Measurements from ENCODE around the gene C19orf47. TPM values are rescaled to one million over a fixed set of nuclear protein-coding genes. Genes with fewer than 3 reads are reported as not detected.

C19orf47 gene
- total RNA-seq, 1 donor from 2014 or later: 28.1 TPM

DNA sequence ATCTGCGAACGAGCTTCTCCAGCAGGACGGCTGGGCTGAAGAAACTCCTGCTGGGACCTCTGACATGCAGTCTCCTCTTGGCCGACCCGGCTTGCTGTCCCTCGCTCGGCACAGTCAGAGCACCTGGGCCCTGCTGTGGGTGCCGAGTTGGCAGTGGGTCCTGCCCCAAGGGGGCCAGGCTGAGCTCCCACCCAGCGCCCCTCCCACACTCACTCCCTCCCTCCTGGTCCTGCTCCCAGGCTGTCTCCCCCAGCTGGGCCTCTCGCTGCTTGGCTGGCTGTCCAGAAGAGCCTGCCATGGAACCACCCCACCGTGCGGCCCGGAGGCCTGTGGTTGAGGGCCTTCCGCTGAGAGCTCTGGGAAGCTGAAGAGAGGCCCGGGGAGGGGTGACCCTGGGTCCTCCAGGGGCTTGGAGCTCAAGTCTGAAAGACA, 69.1 kb downstream of the C19orf47 start:
- Mint-ChIP-seq H3K27me3 (ENCODE audit: insufficient read depth) (no peaks in the 10 kb centered on the region), H3K27ac (no peak overlapping the region), H3K36me3 (ENCODE audit: low read depth) (peaks cover 4% of the 10 kb centered on the region), H3K9me3 (no peaks in the 10 kb centered on the region), H3K4me1 (ENCODE audit: low read depth) (peaks cover 54% of the 10 kb centered on the region), H3K4me3 (no peak overlapping the region)
- no peak for DNase-seq (ENCODE audit: low spot score)
- intact Hi-C loops (cut with micrococcal nuclease): no loop called here

GRCh38 chr19:40278361-40279035, 69.7 kb downstream of the C19orf47 start:
- intact Hi-C loops (cut with micrococcal nuclease): no loop called here

DNA sequence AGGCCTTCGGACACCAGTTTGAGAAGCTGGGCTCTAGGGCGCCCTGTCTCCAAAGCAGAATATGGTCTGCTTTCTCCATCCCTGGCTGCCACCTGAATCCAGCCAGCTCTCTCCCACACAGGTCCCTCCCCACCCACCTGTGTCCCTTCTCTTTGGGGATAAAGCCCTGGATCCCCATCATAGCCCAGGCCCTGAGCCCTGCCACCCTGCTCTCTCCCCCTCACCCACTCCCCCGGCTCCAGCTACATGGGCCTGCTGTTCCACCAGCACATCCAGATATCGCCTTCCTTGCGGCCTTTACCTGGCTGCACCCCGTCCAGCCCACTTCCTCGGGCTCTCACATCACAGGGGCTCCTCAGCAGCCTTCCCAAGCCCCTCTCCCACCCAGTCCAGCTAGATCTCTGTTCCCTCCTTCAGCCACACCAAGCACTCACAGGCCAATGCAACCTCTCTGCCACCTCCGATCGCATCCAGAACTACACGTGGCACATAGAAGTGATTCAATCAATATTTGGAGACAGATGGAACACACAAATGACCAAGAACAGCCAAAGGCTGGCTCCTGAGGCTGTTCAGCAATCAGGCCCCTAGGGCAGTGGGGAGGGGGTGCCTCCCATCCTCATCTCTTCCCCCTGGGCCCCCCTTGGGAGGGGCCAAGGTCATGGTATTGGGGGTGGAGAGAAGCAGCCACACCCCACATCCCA, 70.7 kb downstream of the C19orf47 start:
- Mint-ChIP-seq H3K9me3 (no peaks in the 10 kb centered on the region), H3K36me3 (ENCODE audit: low read depth) (peaks cover 4% of the 10 kb centered on the region), H3K4me1 (ENCODE audit: low read depth) (peaks cover 52% of the 10 kb centered on the region), H3K27ac (peak overlapping the region; percentile 10), H3K4me3 (no peak overlapping the region), H3K27me3 (ENCODE audit: insufficient read depth) (no peaks in the 10 kb centered on the region)
- intact Hi-C loops (cut with micrococcal nuclease): no loop called here
- no peak for DNase-seq (ENCODE audit: low spot score)

More at GRCh38 chr19:40278361-40279035, 69.7 kb downstream of the C19orf47 start:
- no peak for DNase-seq (ENCODE audit: low spot score)
- Mint-ChIP-seq H3K4me3 (no peak overlapping the region), H3K36me3 (ENCODE audit: low read depth) (peaks cover 4% of the 10 kb centered on the region), H3K4me1 (ENCODE audit: low read depth) (peaks cover 55% of the 10 kb centered on the region), H3K27ac (no peak overlapping the region), H3K9me3 (no peaks in the 10 kb centered on the region), H3K27me3 (ENCODE audit: insufficient read depth) (no peaks in the 10 kb centered on the region)

DNA sequence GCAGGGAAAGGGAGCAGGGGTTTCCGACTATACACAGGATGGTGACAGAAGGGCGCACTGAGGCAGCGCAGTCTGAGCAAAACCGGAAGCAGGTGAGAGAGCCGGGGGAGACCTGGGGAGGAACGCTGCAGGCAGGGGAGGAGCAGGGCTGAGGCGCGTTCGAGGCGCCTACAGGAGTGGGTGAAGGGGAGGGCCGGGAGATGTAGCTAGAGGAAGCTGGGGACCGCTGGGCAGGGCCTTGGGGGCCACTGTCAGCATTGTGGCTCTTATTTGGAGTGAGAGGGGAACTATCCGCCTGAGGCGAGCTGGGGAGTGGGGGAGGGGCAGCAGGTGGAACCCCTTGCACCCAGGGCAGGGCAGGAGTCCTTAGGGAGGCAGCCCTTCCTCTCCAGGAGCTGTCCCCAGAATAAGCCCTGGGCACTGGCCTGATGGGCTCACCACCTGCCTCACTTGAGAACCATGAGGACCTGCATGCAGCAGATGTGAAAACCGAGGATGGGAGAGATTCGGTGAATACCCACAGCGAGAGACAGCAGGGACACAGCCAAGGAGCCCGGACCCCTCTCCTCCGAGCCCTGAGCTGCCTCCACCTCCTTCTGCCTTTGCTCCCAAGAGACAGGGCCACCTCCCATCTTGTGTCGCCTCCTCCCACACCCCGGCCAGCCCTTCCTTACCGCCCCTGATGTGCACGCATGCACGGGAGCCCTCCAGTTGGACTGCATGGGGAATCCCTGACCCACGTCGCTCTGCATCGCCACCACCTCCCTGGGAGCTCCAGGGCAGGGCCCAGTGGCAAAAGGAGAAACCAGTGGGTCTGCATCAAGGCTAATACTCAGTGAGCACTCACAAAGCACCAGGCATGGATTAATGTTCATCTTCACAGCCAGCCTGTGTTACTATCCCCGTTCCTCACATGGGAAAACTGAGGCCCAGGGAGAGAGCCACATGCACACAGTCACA, 73.3 kb downstream of the C19orf47 start:
- intact Hi-C loops (cut with micrococcal nuclease): no loop called here
- DNase-seq (ENCODE audit: low spot score): no peak
- Mint-ChIP-seq H3K27ac (peak overlapping the region; percentile 68), H3K27me3 (ENCODE audit: insufficient read depth) (no peaks in the 10 kb centered on the region), H3K4me3 (no peak overlapping the region), H3K4me1 (ENCODE audit: low read depth) (peaks cover 48% of the 10 kb centered on the region), H3K9me3 (no peaks in the 10 kb centered on the region), H3K36me3 (ENCODE audit: low read depth) (peaks cover 4% of the 10 kb centered on the region)

GRCh38 chr19:40273469-40274360, 74.5 kb downstream of the C19orf47 start:
- Mint-ChIP-seq H3K27ac (peak overlapping the region; percentile 68), H3K4me1 (ENCODE audit: low read depth) (peaks cover 54% of the 10 kb centered on the region), H3K9me3 (no peaks in the 10 kb centered on the region), H3K27me3 (ENCODE audit: insufficient read depth) (no peaks in the 10 kb centered on the region), H3K4me3 (no peak overlapping the region), H3K36me3 (ENCODE audit: low read depth) (peaks cover 5% of the 10 kb centered on the region)
- no peak for DNase-seq (ENCODE audit: low spot score)
- intact Hi-C loops (cut with micrococcal nuclease): no loop called here

DNA sequence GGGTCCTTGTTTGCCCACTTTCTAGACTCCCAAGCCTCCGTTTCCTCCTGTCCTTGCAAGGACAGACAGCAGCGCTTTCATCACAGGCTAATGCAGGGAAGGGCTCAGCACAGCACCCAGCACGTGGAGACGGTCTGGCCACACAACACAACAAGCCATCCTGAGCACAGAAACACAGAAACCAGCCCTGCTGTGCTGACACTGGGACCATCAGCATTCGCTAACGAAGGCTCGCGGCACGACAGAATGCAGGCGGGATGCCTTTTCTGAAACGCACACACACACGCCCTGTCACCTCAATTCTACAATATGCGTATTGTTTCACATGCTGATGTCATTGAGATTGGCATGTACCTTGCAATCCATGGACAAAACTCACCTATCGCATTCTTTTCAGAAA, 75.9 kb downstream of the C19orf47 start:
- peaks cover 5% of the 10 kb centered on the region for H3K36me3 Mint-ChIP-seq (ENCODE audit: low read depth)
- H3K27ac Mint-ChIP-seq: no peak overlapping the region
- H3K4me3 Mint-ChIP-seq: no peak overlapping the region
- H3K9me3 Mint-ChIP-seq: no peaks in the 10 kb centered on the region
- no peaks in the 10 kb centered on the region for H3K27me3 Mint-ChIP-seq (ENCODE audit: insufficient read depth)
- H3K4me1 Mint-ChIP-seq (ENCODE audit: low read depth): peaks cover 40% of the 10 kb centered on the region
- intact Hi-C loops (cut with micrococcal nuclease): no loop called here
- DNase-seq (ENCODE audit: low spot score): no peak

DNA sequence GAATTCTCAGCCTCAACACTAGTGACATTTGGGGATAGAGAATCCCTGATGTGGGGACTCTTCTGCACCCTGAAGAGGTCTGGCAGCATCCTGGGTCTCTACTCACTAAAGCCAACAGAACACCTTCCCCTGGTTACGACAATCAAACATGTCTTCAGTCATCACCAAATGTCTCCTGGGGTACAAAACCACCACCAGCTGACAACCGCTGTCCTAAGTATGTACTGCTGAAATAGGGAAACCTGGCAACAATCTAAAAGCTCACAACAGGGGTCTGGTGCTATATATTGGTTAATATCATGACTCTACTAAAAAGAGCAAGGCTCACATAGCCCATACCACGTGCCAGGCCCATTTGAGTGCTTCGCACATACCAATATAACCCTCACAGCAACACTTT, 76.5 kb downstream of the C19orf47 start:
- Mint-ChIP-seq H3K27me3 (ENCODE audit: insufficient read depth) (no peaks in the 10 kb centered on the region), H3K9me3 (no peaks in the 10 kb centered on the region), H3K4me3 (no peak overlapping the region), H3K36me3 (ENCODE audit: low read depth) (peaks cover 5% of the 10 kb centered on the region), H3K4me1 (ENCODE audit: low read depth) (peaks cover 38% of the 10 kb centered on the region), H3K27ac (no peak overlapping the region)
- no peak for DNase-seq (ENCODE audit: low spot score)
- intact Hi-C loops (cut with micrococcal nuclease): no loop called here

DNA sequence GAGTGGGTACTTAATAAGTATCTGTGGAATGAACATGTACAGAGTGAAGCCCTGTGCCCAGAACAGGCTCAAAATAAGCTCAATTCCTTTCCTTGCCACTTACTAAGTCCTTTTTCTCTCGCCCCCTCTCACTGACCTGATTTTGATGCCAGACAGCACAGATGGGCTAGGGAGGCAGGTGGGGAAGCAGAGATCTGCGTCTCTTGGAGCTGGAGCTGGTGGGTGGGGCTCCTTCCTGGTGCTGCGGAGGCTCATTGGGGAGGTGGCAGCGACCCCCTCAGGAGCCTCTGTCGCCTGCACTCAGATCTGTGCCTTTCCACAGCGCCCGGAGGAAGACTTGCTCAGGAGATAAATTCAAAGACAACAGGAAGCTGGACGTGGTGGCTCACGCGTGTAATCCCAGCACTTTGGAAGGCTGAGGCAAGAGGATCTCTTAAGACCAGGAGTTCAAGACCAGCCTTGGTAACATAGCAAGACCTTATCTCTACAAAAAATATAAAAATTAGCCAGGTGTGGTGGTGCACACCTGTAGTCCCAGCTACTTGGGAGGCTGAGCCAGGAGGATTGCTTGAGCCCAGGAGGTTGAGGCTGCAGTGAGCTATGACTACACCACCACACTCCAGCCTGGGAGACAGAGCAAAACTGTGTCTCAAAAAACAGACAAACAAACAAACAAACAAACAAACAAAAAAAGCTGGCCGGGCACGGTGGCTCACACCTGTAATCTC, 77.7 kb downstream of the C19orf47 start:
- no peak for DNase-seq (ENCODE audit: low spot score)
- no peak overlapping the region for H3K27ac Mint-ChIP-seq
- H3K9me3 Mint-ChIP-seq: no peaks in the 10 kb centered on the region
- H3K36me3 Mint-ChIP-seq (ENCODE audit: low read depth): peaks cover 5% of the 10 kb centered on the region
- intact Hi-C loops (cut with micrococcal nuclease): no loop called here
- no peak overlapping the region for H3K4me3 Mint-ChIP-seq
- H3K27me3 Mint-ChIP-seq (ENCODE audit: insufficient read depth): no peaks in the 10 kb centered on the region
- peaks cover 38% of the 10 kb centered on the region for H3K4me1 Mint-ChIP-seq (ENCODE audit: low read depth)

Other genes starting within 250 kb of the C19orf47 start
- gene MAP3K10, start 157.0 kb downstream of the C19orf47 start, total RNA-seq: 13.8 and 19.8 TPM in 2 replicates
- gene TTC9B, start 130.0 kb downstream of the C19orf47 start, total RNA-seq: not detected in 2 replicates
- gene CCNP, start 121.7 kb downstream of the C19orf47 start, total RNA-seq: 0.12 TPM in 1 of 2 replicates, not detected in the other
- 160 and 170 TPM in 2 replicates for gene AKT2, start 63.1 kb downstream of the C19orf47 start, total RNA-seq
- 45.0 and 45.3 TPM in 2 replicates for gene PLD3, start 298 bp upstream of the C19orf47 start, total RNA-seq
- gene HIPK4, start 41.8 kb upstream of the C19orf47 start, total RNA-seq: not detected in 2 replicates
- gene PRX, start 65.0 kb upstream of the C19orf47 start, total RNA-seq: 0.99 and 1.7 TPM in 2 replicates
- 18.3 and 19.4 TPM in 2 replicates for gene SERTAD1, start 77.6 kb upstream of the C19orf47 start, total RNA-seq
- 6.4 and 10.0 TPM in 2 replicates for gene SERTAD3, start 95.9 kb upstream of the C19orf47 start, total RNA-seq
- gene BLVRB, start 117.3 kb upstream of the C19orf47 start, total RNA-seq: 6.1 and 8.2 TPM in 2 replicates
- 0.21 and 0.69 TPM in 2 replicates for gene SPTBN4, start 118.6 kb upstream of the C19orf47 start, total RNA-seq
- 102 and 113 TPM in 2 replicates for gene SHKBP1, start 228.5 kb upstream of the C19orf47 start, total RNA-seq